ENCODE data around the gene DOK4.
A peak's percentile ranks its signal among the peaks of the same experiment; 100 is the strongest.

DOK4 gene

GRCh38 chr16:57476546-57477410 is 9.5 kb downstream of the DOK4 start:
- no peak for DNase-seq

- peak; percentile 41 to 87 (median 63) for DNase-seq
These were observed 10.5 kb downstream of the DOK4 start for GRCh38 chr16:57475711-57476339.

GRCh38 chr16:57474671-57475661 is 11.3 kb downstream of the DOK4 start:
- DNase-seq = no peak

GRCh38 chr16:57473906-57474305 is 12.4 kb downstream of the DOK4 start:
- DNase-seq = no peak

GRCh38 chr16:57473176-57473840 is 13.0 kb downstream of the DOK4 start:
- DNase-seq = no peak

- DNase-seq = no peak
These were observed 13.6 kb downstream of the DOK4 start for GRCh38 chr16:57472665-57473060.

GRCh38 chr16:57471852-57472664 is 14.2 kb downstream of the DOK4 start:
- DNase-seq = no peak

GRCh38 chr16:57471209-57471608 is 15.1 kb downstream of the DOK4 start:
- no peak for DNase-seq

GRCh38 chr16:57470711-57471110 is 15.6 kb downstream of the DOK4 start:
- no peak for DNase-seq

GRCh38 chr16:57469917-57470470 is 16.3 kb downstream of the DOK4 start:
- DNase-seq = no peak

- no peak for DNase-seq
These were observed 17.2 kb downstream of the DOK4 start for GRCh38 chr16:57469046-57469445.

GRCh38 chr16:57468346-57468745 is 17.9 kb downstream of the DOK4 start:
- no peak for DNase-seq

GRCh38 chr16:57464523-57464922 is 21.8 kb downstream of the DOK4 start:
- DNase-seq = no peak

- peak in 1 of 5 experiments; percentile 9 for DNase-seq
These were observed 23.3 kb downstream of the DOK4 start for GRCh38 chr16:57462978-57463362.

GRCh38 chr16:57462209-57462977 is 23.9 kb downstream of the DOK4 start, which contains the start of gene POLR2C:
Gene POLR2C (plus strand): TSS chr16:57462679. CDS start chr16:57462725, 46 bp downstream.
- DNase-seq = peak; percentile 81 to 94 (median 87)

- no peak for DNase-seq
These were observed 34.3 kb downstream of the DOK4 start for GRCh38 chr16:57452021-57452420.

- peak; percentile 81 to 96 (median 88) for DNase-seq
These were observed 38.9 kb downstream of the DOK4 start, which contains the start of the genes CIAPIN1 and COQ9 for GRCh38 chr16:57447186-57447962. Gene CIAPIN1 (minus strand): TSS chr16:57447385. CDS start chr16:57440928, 6,457 bp downstream. Gene COQ9 (plus strand): TSS chr16:57447479. CDS start chr16:57447506, 27 bp downstream.

- peak in 2 of 5 experiments; percentile 10 to 40 for DNase-seq
These were observed 39.6 kb downstream of the DOK4 start for GRCh38 chr16:57446531-57447185.
